NT2/D1 (cell line): ENCODE data around the gene FKBP4.

Experiments used
- SUZ12 ChIP-seq: IDR thresholded peaks from 2 replicates; pipeline ENCODE4 v1.6.1; 2011; ENCODE audit not compliant: insufficient read length, insufficient read depth; ENCODE audit errors: extremely low read depth
- YY1 ChIP-seq: IDR thresholded peaks from 2 replicates; pipeline ENCODE4 v1.6.1; 2011; ENCODE audit not compliant: insufficient read length, insufficient read depth
- ZNF274 ChIP-seq: IDR thresholded peaks from 2 replicates; pipeline ENCODE4 v1.6.1; 2011; ENCODE audit warnings: mild to moderate bottlenecking, low read depth, low read length

DNA sequence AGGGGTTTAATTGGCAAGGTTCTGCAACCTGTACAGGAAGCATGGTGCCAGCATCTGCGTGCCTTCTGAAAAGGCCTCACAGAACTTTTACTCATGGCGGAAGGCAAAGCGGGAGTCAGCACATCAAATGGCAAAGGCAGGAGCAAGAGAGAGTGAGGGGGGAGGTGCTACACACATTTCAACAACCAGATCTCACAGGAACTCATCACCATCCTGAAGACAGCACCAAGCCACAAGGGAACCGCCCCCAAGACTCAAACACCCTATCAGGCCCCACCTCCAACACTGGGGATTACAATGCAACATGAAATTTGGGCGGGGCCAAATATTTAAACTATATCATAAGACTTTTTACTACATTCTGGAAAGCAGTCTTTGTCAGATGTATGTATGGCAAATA, 38.0 kb upstream of the FKBP4 start:
- TF ChIP-seq ZNF274: no peak
- TF ChIP-seq SUZ12: no peak
- no peak for TF ChIP-seq YY1
